ENCODE results near the gene PEAR1.
A peak's percentile ranks its signal among the peaks of the same experiment; 100 is the strongest.

The PEAR1 gene, protein sequence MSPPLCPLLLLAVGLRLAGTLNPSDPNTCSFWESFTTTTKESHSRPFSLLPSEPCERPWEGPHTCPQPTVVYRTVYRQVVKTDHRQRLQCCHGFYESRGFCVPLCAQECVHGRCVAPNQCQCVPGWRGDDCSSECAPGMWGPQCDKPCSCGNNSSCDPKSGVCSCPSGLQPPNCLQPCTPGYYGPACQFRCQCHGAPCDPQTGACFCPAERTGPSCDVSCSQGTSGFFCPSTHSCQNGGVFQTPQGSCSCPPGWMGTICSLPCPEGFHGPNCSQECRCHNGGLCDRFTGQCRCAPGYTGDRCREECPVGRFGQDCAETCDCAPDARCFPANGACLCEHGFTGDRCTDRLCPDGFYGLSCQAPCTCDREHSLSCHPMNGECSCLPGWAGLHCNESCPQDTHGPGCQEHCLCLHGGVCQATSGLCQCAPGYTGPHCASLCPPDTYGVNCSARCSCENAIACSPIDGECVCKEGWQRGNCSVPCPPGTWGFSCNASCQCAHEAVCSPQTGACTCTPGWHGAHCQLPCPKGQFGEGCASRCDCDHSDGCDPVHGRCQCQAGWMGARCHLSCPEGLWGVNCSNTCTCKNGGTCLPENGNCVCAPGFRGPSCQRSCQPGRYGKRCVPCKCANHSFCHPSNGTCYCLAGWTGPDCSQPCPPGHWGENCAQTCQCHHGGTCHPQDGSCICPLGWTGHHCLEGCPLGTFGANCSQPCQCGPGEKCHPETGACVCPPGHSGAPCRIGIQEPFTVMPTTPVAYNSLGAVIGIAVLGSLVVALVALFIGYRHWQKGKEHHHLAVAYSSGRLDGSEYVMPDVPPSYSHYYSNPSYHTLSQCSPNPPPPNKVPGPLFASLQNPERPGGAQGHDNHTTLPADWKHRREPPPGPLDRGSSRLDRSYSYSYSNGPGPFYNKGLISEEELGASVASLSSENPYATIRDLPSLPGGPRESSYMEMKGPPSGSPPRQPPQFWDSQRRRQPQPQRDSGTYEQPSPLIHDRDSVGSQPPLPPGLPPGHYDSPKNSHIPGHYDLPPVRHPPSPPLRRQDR

DNA sequence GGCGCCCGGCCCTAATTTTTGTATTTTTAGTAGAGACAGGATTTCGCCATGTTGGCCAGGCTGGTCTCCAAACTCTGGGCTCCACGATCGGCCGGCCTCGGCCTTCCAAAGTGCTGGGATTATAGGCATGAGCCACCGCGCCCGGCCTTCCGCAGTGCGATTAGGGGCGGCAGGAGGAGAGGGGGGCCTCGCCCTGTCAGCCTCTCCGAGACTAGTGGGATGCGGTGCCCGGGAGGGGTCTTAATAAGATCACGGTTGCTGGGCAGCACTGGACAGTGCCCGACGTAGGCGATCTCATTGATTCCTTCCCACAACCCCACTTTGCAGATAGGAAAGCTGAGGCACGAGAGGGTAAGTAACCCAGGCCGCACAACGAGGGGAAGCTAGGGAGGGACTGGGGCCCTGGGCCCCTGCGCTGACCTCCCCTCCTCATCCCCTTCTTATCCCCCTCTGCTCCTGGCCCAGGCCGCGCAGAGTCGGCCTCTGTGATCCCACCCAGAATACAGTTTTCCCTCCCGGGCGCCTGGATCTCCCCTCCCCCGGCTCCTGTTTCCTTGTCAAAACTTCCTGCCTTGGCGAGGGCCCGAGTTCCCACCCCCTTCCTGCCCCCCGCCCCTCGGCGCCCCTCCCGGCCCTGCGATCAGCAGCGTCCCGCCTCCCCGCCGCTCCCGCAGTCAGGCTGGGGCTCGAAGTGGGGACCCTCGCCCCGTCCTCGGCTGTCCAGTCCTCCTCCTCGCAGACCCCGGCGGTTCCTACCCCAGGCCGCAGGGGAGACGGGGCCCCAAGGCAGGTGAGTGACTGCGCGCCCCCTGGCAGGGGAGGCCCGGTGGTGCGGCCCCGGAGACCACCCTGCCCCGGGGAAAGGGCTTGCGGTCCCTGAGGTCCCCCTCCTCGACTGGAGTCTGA is at the start of gene PEAR1:
Gene PEAR1 (plus strand): TSS at position 671 of the 906 bp plus-strand sequence. CDS start 10,209 bp downstream, outside the sequence.
- H3K4me3 ChIP-seq (ENCODE audit: low read depth in 1 of 5, low read length in 5 of 5) = peak within 1 kb of the TSS; percentile 30 to 76 (median 65)
- no peaks in the 10 kb centered on the region for H3K36me3 ChIP-seq (ENCODE audit: control insufficient read depth in 5 of 5, insufficient read depth in 5 of 5, low read length in 5 of 5)
- peaks cover under 1 to 4% (median 3%) of the 10 kb centered on the region in 5 donors for H3K27me3 ChIP-seq (ENCODE audit: control insufficient read depth in 5 of 5, insufficient read depth in 4 of 5, low read length in 5 of 5)
- peak within 1 kb of the TSS; percentile 84 for H3K27ac ChIP-seq (ENCODE audit: low read depth, low read length)
- H3K9me3 ChIP-seq (ENCODE audit: control insufficient read depth in 5 of 5, low read length in 5 of 5) = no peaks in the 10 kb centered on the region
- H3K4me1 ChIP-seq (ENCODE audit: control insufficient read depth in 5 of 5, insufficient read depth in 5 of 5, low read length in 5 of 5) = peaks cover 2 to 59% (median 39%) of the 10 kb centered on the region in 5 donors
- H3K9ac ChIP-seq (ENCODE audit: low read length in 5 of 5) = peak within 1 kb of the TSS in 4 of 5 donors; percentile 7 to 72 (median 58)

DNA sequence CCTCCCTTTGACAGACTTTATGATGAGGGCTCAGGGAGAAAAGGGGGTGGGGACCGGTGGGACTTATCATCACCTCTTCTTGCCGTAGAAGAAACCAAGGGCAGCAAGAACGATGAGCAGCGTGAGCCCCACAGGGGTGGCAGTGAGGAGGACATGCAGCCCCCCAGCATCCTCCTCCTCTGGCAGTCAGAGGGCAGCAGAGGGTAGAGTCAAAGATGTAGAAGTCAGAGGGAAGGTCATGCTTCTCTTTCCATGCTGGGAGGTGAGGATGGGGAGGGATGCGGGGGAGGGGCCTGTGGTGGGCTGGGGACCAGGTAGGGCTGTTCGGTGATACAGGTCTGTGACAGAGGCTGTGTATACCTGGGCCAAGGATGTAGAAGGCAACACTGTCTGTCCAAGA is 49.4 kb upstream of the PEAR1 start:
- H3K9me3 ChIP-seq (ENCODE audit: control insufficient read depth in 5 of 5, low read length in 5 of 5) = no peaks in the 10 kb centered on the region
- no peak overlapping the region for H3K27ac ChIP-seq (ENCODE audit: low read depth, low read length)
- no peak overlapping the region for H3K4me3 ChIP-seq (ENCODE audit: low read depth in 1 of 5, low read length in 5 of 5)
- peaks cover 0 to 8% (median 5%) of the 10 kb centered on the region in 5 donors for H3K4me1 ChIP-seq (ENCODE audit: control insufficient read depth in 5 of 5, insufficient read depth in 5 of 5, low read length in 5 of 5)
- H3K9ac ChIP-seq (ENCODE audit: low read length in 5 of 5) = no peak overlapping the region
- H3K27me3 ChIP-seq (ENCODE audit: control insufficient read depth in 5 of 5, insufficient read depth in 4 of 5, low read length in 5 of 5) = peaks cover 19 to 74% (median 60%) of the 10 kb centered on the region in 5 donors
- H3K36me3 ChIP-seq (ENCODE audit: control insufficient read depth in 5 of 5, insufficient read depth in 5 of 5, low read length in 5 of 5) = no peaks in the 10 kb centered on the region

DNA sequence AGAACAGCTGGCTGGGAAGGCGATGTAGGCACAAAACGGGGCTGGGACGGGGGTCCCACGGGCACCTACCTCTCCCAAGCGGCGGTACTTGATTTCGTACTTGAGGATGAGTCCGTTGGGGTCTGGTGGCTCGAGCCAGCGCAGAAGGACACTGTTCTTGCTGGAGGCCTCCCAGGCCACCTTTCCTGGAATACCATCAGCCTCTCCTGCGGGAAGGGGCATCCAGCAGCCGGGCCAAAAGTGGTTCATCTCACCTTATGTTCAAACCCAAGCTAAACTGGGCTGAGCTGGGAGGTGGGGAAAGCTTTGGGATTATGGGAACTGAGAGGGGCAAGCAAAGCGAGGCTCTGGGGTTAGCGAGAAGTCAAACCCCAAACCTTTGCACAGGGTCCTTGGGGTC is 48.9 kb upstream of the PEAR1 start:
- H3K27ac ChIP-seq (ENCODE audit: low read depth, low read length) = no peak overlapping the region
- H3K4me1 ChIP-seq (ENCODE audit: control insufficient read depth in 5 of 5, insufficient read depth in 5 of 5, low read length in 5 of 5) = peaks cover 0 to 8% (median 5%) of the 10 kb centered on the region in 5 donors
- peaks cover 19 to 70% (median 60%) of the 10 kb centered on the region in 5 donors for H3K27me3 ChIP-seq (ENCODE audit: control insufficient read depth in 5 of 5, insufficient read depth in 4 of 5, low read length in 5 of 5)
- H3K9me3 ChIP-seq (ENCODE audit: control insufficient read depth in 5 of 5, low read length in 5 of 5) = no peaks in the 10 kb centered on the region
- H3K36me3 ChIP-seq (ENCODE audit: control insufficient read depth in 5 of 5, insufficient read depth in 5 of 5, low read length in 5 of 5) = no peaks in the 10 kb centered on the region
- no peak overlapping the region for H3K9ac ChIP-seq (ENCODE audit: low read length in 5 of 5)
- no peak overlapping the region for H3K4me3 ChIP-seq (ENCODE audit: low read depth in 1 of 5, low read length in 5 of 5)

DNA sequence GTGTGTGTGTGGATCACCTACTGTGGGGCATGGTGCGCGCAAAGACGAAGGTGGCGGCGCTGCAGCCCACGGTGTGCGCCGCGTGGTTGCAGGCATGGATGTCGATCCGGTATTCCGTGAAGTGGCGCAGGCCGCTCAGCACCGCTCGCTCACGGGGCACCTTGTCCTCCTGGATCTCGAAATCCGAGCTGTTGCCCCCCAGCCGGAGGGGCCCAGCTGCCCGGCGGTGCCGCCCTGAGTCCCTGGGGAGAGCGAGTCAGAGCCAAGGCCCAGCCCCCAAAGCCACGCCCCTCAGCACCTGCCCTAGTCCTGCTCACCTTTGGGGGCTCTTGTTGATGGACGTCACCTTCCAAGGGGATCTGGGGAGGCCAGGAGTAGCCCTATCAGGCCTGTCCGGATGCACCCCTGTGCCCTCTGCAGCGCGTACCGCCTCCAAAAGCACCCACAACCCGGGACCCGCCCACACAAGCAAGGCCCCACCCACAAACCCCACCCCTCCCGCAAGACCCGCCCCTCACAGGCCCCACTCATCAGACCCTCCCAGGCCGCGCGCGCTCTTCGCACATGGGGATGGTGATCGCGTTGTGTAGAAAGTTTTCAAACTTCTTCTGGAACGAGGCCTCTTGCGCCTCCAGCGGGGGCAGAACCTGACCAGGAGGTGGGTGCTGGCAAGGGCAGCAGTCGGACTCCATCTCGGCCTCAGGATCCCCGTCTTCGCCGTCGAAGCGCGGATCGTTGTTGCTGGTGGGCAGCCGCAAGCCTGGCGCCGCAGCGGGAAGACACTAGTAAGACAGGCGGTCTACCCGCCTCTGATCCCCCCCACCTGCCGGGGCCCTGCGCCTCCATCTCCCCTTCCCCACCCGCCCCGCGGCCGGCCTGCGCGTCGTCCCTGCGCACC is 48.2 kb upstream of the PEAR1 start:
- Histone ChIP-seq H3K27ac (ENCODE audit: low read depth, low read length) (no peak overlapping the region), H3K4me1 (ENCODE audit: control insufficient read depth in 5 of 5, insufficient read depth in 5 of 5, low read length in 5 of 5) (peaks cover 0 to 8% (median 5%) of the 10 kb centered on the region in 5 donors), H3K4me3 (ENCODE audit: low read depth in 1 of 5, low read length in 5 of 5) (no peak overlapping the region), H3K9ac (ENCODE audit: low read length in 5 of 5) (no peak overlapping the region), H3K9me3 (ENCODE audit: control insufficient read depth in 5 of 5, low read length in 5 of 5) (no peaks in the 10 kb centered on the region), H3K36me3 (ENCODE audit: control insufficient read depth in 5 of 5, insufficient read depth in 5 of 5, low read length in 5 of 5) (no peaks in the 10 kb centered on the region), H3K27me3 (ENCODE audit: control insufficient read depth in 5 of 5, insufficient read depth in 4 of 5, low read length in 5 of 5) (peaks cover 19 to 64% (median 58%) of the 10 kb centered on the region in 5 donors)

DNA sequence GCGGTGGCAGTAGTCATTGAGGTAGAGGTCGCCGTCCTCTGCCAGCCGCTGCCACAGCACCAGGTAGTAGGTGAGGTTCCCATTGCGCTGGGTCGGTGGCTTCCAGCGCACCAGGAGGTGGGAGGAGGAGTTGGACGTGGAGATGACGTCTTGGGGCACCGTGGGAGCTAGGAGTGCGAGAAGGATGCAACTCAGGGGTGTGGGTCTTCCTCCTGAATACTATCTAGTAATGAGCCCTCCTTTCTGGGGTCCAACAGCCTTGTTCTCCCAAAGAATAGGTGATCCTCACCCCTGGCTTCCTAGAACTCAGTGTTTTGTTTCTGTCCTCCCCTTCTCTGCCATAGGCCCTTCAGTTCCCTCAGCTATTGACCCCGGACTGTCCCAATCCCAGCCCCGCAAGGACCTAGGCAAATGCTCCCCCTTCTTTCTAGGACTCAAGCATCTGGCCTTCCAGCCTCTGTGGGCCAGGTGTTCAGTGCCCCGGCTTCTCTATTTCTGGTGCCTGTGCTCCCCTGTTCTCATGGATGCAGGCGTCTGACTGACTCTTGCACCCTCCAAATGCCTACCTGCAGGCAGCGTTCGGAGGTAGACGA is 47.5 kb upstream of the PEAR1 start:
- H3K9me3 ChIP-seq (ENCODE audit: control insufficient read depth in 5 of 5, low read length in 5 of 5) = no peaks in the 10 kb centered on the region
- H3K27me3 ChIP-seq (ENCODE audit: control insufficient read depth in 5 of 5, insufficient read depth in 4 of 5, low read length in 5 of 5) = peaks cover 19 to 58% (median 50%) of the 10 kb centered on the region in 5 donors
- no peak overlapping the region for H3K9ac ChIP-seq (ENCODE audit: low read length in 5 of 5)
- peaks cover 1 to 8% (median 5%) of the 10 kb centered on the region in 5 donors for H3K4me1 ChIP-seq (ENCODE audit: control insufficient read depth in 5 of 5, insufficient read depth in 5 of 5, low read length in 5 of 5)
- no peak overlapping the region for H3K27ac ChIP-seq (ENCODE audit: low read depth, low read length)
- no peaks in the 10 kb centered on the region for H3K36me3 ChIP-seq (ENCODE audit: control insufficient read depth in 5 of 5, insufficient read depth in 5 of 5, low read length in 5 of 5)
- no peak overlapping the region for H3K4me3 ChIP-seq (ENCODE audit: low read depth in 1 of 5, low read length in 5 of 5)

DNA sequence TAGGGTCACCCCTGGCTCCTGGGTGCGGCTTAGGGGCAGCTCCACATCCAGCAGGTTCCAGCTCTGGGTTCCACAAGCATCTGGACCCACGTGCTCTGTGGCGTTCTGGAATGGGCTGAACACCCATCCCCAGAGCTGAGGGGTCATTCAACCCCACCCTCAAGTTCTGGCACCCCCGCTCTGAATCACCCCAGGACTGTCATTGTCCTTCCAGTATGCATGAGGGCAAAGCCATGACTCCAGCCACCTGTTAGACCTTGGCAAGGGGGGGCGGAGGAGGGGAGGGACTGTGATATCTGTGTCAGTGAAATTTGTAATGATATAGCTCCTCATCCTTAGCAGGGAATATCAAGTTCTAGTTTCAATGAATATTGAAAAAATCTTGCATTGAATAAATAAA is 46.9 kb upstream of the PEAR1 start:
- Histone ChIP-seq H3K4me1 (ENCODE audit: control insufficient read depth in 5 of 5, insufficient read depth in 5 of 5, low read length in 5 of 5) (peaks cover 1 to 8% (median 5%) of the 10 kb centered on the region in 5 donors), H3K36me3 (ENCODE audit: control insufficient read depth in 5 of 5, insufficient read depth in 5 of 5, low read length in 5 of 5) (no peaks in the 10 kb centered on the region), H3K9me3 (ENCODE audit: control insufficient read depth in 5 of 5, low read length in 5 of 5) (no peaks in the 10 kb centered on the region), H3K27ac (ENCODE audit: low read depth, low read length) (no peak overlapping the region), H3K9ac (ENCODE audit: low read length in 5 of 5) (no peak overlapping the region), H3K4me3 (ENCODE audit: low read depth in 1 of 5, low read length in 5 of 5) (no peak overlapping the region), H3K27me3 (ENCODE audit: control insufficient read depth in 5 of 5, insufficient read depth in 4 of 5, low read length in 5 of 5) (peaks cover 19 to 53% (median 50%) of the 10 kb centered on the region in 5 donors)

DNA sequence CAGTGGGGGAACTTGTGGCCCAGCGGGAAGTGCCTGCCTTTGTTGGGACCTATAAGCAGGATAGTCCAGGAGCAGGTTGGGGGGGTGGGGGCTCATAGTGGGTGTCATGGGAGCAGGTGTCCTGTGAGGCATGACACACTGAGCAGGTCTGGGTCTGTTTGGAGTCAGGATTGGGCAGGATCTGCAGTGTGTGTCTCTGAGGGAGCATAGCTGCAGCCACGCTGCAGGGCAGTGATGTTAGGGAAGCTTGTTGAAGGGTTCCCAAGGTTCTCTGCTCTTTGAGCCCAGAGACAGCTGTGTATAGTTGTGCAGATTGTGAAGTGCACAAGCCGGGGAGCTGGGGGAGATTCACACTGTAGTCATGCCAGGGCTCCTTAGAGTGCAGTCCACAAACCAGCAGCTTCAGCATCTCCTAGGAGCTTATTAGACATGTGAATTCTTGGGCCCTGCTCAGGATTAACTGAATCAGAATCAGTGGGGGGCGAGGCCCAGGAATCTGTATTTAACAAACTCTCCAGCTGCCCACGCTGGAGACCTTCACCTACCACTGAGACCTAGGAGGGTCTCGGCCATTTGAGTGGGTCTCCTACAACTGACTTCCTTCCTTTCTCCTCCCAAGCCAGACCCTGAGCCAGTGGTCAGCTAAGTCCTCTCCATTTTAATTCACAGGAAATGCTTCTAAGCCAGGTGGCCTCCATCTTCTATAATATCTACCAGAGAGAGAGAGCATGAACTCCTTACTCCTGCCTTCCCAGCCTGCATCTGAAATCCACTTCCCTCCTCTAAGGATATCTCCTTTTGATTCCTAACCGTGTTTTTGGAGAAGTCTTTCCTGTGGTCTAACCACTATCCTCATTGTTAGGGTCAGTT is 45.7 kb upstream of the PEAR1 start:
- peaks cover 19 to 48% (median 45%) of the 10 kb centered on the region in 5 donors for H3K27me3 ChIP-seq (ENCODE audit: control insufficient read depth in 5 of 5, insufficient read depth in 4 of 5, low read length in 5 of 5)

More for the DNA sequence above, 45.7 kb upstream of the PEAR1 start:
- no peak overlapping the region for H3K4me3 ChIP-seq (ENCODE audit: low read depth in 1 of 5, low read length in 5 of 5)
- no peaks in the 10 kb centered on the region for H3K9me3 ChIP-seq (ENCODE audit: control insufficient read depth in 5 of 5, low read length in 5 of 5)
- no peak overlapping the region for H3K9ac ChIP-seq (ENCODE audit: low read length in 5 of 5)
- no peak overlapping the region for H3K27ac ChIP-seq (ENCODE audit: low read depth, low read length)
- peaks cover 1 to 13% (median 12%) of the 10 kb centered on the region in 5 donors for H3K4me1 ChIP-seq (ENCODE audit: control insufficient read depth in 5 of 5, insufficient read depth in 5 of 5, low read length in 5 of 5)
- H3K36me3 ChIP-seq (ENCODE audit: control insufficient read depth in 5 of 5, insufficient read depth in 5 of 5, low read length in 5 of 5) = no peaks in the 10 kb centered on the region

All from subcutaneous abdominal adipose tissue (tissue), 5 donors.